ENCODE measurements around the gene PHTF2.
"Not testable (repeated sequence)": the region's sequence is repeated elsewhere in the genome, so short reads cannot be mapped to it uniquely, and the experiment has no call there.

The PHTF2 gene

GRCh38 chr7:77989981-77990566, 191.5 kb downstream of the PHTF2 start:
- DNase-seq (ENCODE audit: low spot score) = no peak

GRCh38 chr7:77991656-77992055, 193.1 kb downstream of the PHTF2 start:
- DNase-seq (ENCODE audit: low spot score) = no peak

GRCh38 chr7:77993838-77994237, 195.3 kb downstream of the PHTF2 start:
- no peak for DNase-seq (ENCODE audit: low spot score)

DNA sequence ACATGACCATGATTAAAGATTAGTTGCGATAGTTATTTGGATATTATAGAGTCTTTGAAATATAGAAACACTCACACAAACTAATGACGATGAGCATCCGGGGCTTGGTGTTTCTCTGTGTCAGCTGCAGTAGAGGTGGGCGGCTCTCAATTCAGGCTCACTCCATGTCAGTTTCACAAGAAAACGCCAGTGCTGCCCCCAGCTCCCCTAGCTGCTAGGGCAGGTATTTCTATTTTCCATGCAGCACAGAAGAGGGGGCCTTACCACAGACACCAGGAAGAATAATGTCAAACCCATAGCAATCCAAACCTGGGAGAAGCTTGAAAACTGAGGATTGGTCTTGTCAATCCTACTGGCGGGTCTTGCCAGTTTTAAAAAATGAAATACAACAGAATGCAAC, 197.1 kb downstream of the PHTF2 start:
- DNase-seq (ENCODE audit: low spot score) = no peak

GRCh38 chr7:77999168-77999567, 200.6 kb downstream of the PHTF2 start:
- not testable (repeated sequence) for DNase-seq (ENCODE audit: low spot score)

DNA sequence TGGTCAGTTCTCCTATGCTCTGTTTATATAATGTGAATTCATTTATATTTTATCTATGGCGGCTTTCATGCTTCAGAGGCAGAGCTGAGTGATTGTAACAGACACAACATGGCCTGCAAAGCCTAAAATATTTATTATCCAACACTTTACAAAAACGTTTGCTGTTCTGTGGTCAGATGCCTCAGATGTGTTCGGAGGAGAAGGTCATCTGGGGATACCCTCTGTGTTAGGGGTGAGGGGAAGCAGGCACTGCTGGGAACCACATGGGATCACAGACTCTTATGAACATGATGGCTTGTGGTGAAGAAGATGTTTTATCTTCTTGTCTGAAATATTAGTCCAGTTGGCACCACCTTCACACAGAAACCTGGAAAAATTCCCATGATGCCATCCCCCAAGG, 203.4 kb downstream of the PHTF2 start:
- no peak for DNase-seq (ENCODE audit: low spot score)

DNA sequence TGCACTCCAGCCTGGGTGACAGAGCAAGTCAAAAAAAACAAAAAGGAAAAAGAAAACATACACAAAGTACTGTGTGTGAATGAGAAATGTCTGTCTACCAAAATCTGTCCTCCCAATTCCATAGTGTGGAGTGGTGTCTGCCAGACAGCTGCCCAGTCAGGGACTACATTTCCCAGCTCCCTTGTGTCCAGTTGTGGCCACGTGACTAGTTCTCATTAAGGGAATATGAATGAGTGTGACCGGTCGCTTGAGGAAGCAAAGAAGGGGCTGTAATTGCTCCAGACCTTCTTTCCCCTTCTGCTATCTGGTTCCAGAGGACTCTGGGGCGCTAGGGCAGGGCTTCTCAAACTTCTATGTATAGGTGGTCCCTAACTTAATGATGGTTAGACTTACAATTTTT, 204.1 kb downstream of the PHTF2 start:
- DNase-seq (ENCODE audit: low spot score) = no peak

GRCh38 chr7:78006063-78006755, 207.6 kb downstream of the PHTF2 start:
- no peak for DNase-seq (ENCODE audit: low spot score)
